Neutrophil (primary cell): ENCODE data around the gene IL36RN.
A peak's percentile ranks its signal among the peaks of the same experiment; 100 is the strongest.

Experiments
- H3K27ac ChIP-seq: fragments of 200-600 bp; sonication (generic); 2 replicates; pipeline ENCODE4 v1.5.1; 2016; ENCODE audit warnings: mild to moderate bottlenecking, moderate library complexity
- H3K27me3 ChIP-seq: fragments of 200-600 bp; sonication (generic); 2 replicates; pipeline ENCODE4 v1.6.0; 2016; ENCODE audit warnings: mild to moderate bottlenecking
- H3K36me3 ChIP-seq: fragments of 200-600 bp; sonication (generic); 2 replicates; pipeline ENCODE4 v1.5.1; 2017
- H3K4me1 ChIP-seq, 2 experiments: fragments of 200-600 bp in 1 of 2; sonication (generic) in 1 of 2; 1 replicate in 1 of 2; 2 replicates in 1 of 2; pipeline versions ENCODE4 v1.5.1 to v1.6.1; 2013 to 2016; ENCODE audit warnings: low read depth in 1 of 2, low read length in 1 of 2, mild to moderate bottlenecking in 1 of 2, moderate library complexity in 1 of 2; ENCODE audit not compliant: control insufficient read depth in 1 of 2, insufficient read depth in 1 of 2
- H3K4me3 ChIP-seq, 2 experiments: fragments of 200-600 bp in 1 of 2; sonication (generic) in 1 of 2; 1 replicate in 1 of 2; 2 replicates in 1 of 2; pipeline ENCODE4 v1.5.1; 2013 to 2016; ENCODE audit warnings: low read depth in 1 of 2, low read length in 1 of 2, mild to moderate bottlenecking in 1 of 2, moderate library complexity in 1 of 2
- H3K9me3 ChIP-seq: fragments of 200-600 bp; sonication (generic); 2 replicates; pipeline ENCODE4 v1.5.1; 2016
- CTCF ChIP-seq: fragments of 200-600 bp; sonication (generic); IDR thresholded peaks from 2 replicates; pipeline ENCODE4 v1.5.1; 2016; ENCODE audit warnings: antibody characterized with exemption

IL36RN gene

GRCh38 chr2:113112441-113112840 is 53.4 kb downstream of the IL36RN start:
- H3K9me3 ChIP-seq: no peaks in the 10 kb centered on the region
- peaks cover 67 to 69% of the 10 kb centered on the region in 2 experiments for H3K4me1 ChIP-seq
- H3K27me3 ChIP-seq: no peaks in the 10 kb centered on the region
- H3K27ac ChIP-seq: peak overlapping the region; percentile 88
- no peaks in the 10 kb centered on the region for H3K36me3 ChIP-seq
- no peak for TF ChIP-seq CTCF
- H3K4me3 ChIP-seq: peak overlapping the region; percentile 1 to 41

GRCh38 chr2:113112871-113113270 is 53.9 kb downstream of the IL36RN start:
- TF ChIP-seq CTCF: no peak
- H3K36me3 ChIP-seq: no peaks in the 10 kb centered on the region
- H3K9me3 ChIP-seq: no peaks in the 10 kb centered on the region
- H3K27ac ChIP-seq: peak overlapping the region; percentile 88
- H3K4me1 ChIP-seq: peaks cover 71 to 73% of the 10 kb centered on the region in 2 experiments
- no peaks in the 10 kb centered on the region for H3K27me3 ChIP-seq
- H3K4me3 ChIP-seq: peak overlapping the region; percentile 1 to 41

GRCh38 chr2:113113807-113114206 is 54.8 kb downstream of the IL36RN start:
- H3K9me3 ChIP-seq: no peaks in the 10 kb centered on the region
- no peaks in the 10 kb centered on the region for H3K27me3 ChIP-seq
- peak overlapping the region; percentile 88 for H3K27ac ChIP-seq
- H3K4me1 ChIP-seq: peaks cover 79 to 83% of the 10 kb centered on the region in 2 experiments
- no peak overlapping the region for H3K4me3 ChIP-seq
- H3K36me3 ChIP-seq: no peaks in the 10 kb centered on the region
- TF ChIP-seq CTCF: no peak
